PC-3 (cell line): ENCODE measurements around the gene POLL. TPM values are rescaled to one million over a fixed set of nuclear protein-coding genes. Genes with fewer than 3 reads are reported as not detected.

ENCODE experiments used
- ATAC-seq: fragments of 200-7000 bp; cut with Tn5 transposase; 2 replicates; pipeline ENCODE4 v1.9.1; 2020; ENCODE audit warnings: mild to moderate bottlenecking, moderate library complexity
- BruUV-seq: library from RNA; stranded (reverse); fragments of 400-500 nt; replicated peaks from 2 replicates; lab custom pipeline; 2021; lab: Mats Ljungman, UMichigan
- CTCF ChIA-PET: fragments of 300-600 bp; sonication (Branson Sonifier 250); formaldehyde crosslinking; loops from one replicate; lab custom pipeline; 2022; ENCODE audit warnings: antibody characterized with exemption; lab: Charles Lee
- POLR2A ChIA-PET: fragments of 300-600 bp; sonication (Branson Sonifier 250); formaldehyde crosslinking; loops from one replicate; lab custom pipeline; 2022; ENCODE audit warnings: antibody characterized with exemption; ENCODE audit not compliant: unreplicated experiment; lab: Charles Lee
- DNase-seq: peaks from one replicate; pipeline ENCODE4 v3.0.0-alpha.2; 2015
- H2AFZ ChIP-seq: fragments of 300-600 bp; sonication (generic); 2 replicates; pipeline ENCODE4 v1.6.0; 2016; ENCODE audit warnings: antibody characterized with exemption, low read length
- H3F3A ChIP-seq: fragments of 300-600 bp; sonication (generic); one replicate; pipeline ENCODE4 v1.6.0; 2017; ENCODE audit warnings: antibody characterized with exemption, low read length, control low read depth, mild to moderate bottlenecking; ENCODE audit not compliant: unreplicated experiment
- H3K27ac ChIP-seq: fragments of 300-600 bp; sonication (generic); 2 replicates; pipeline ENCODE4 v1.5.1; 2016; ENCODE audit warnings: mild to moderate bottlenecking, low read length
- H3K27me3 ChIP-seq: fragments of 300-600 bp; sonication (generic); 2 replicates; pipeline ENCODE4 v1.6.1; 2016; ENCODE audit warnings: low read length, mixed read lengths
- H3K36me3 ChIP-seq: fragments of 300-600 bp; sonication (generic); 2 replicates; pipeline ENCODE4 v1.6.1; 2016; ENCODE audit warnings: low read depth, mixed run types, low read length, mixed read lengths
- H3K4me1 ChIP-seq: fragments of 300-600 bp; sonication (generic); 2 replicates; pipeline ENCODE4 v1.5.1; 2016; ENCODE audit warnings: low read length; ENCODE audit not compliant: insufficient read depth
- H3K4me2 ChIP-seq: fragments of 300-600 bp; sonication (generic); 2 replicates; pipeline ENCODE4 v1.6.0; 2016; ENCODE audit warnings: low read length
- H3K4me3 ChIP-seq: fragments of 300-600 bp; sonication (generic); 2 replicates; pipeline ENCODE4 v1.5.1; 2016; ENCODE audit warnings: mild to moderate bottlenecking, low read length, mixed read lengths
- H3K79me2 ChIP-seq: fragments of 300-600 bp; sonication (generic); 2 replicates; pipeline ENCODE4 v1.6.1; 2017; ENCODE audit warnings: low read length, mixed read lengths
- H3K9ac ChIP-seq: fragments of 300-600 bp; sonication (generic); 2 replicates; pipeline ENCODE4 v1.6.0; 2016; ENCODE audit warnings: mild to moderate bottlenecking, low read length
- H3K9me2 ChIP-seq: fragments of 300-600 bp; sonication (generic); replicated peaks from 2 replicates; pipeline ENCODE4 v1.6.1; 2016; ENCODE audit warnings: mixed run types, low read length, mixed read lengths
- H3K9me3 ChIP-seq: fragments of 300-600 bp; sonication (generic); 2 replicates; pipeline ENCODE4 v1.6.1; 2016; ENCODE audit warnings: low read length, mixed read lengths
- H4K20me1 ChIP-seq: fragments of 300-600 bp; sonication (generic); 2 replicates; pipeline ENCODE4 v1.6.1; 2016; ENCODE audit warnings: low read length, mixed read lengths
- EZH2 ChIP-seq: fragments of 300-600 bp; sonication (generic); IDR thresholded peaks from one replicate; pipeline ENCODE4 v1.6.1; 2017; ENCODE audit warnings: antibody characterized with exemption, mild to moderate bottlenecking, low read length; ENCODE audit not compliant: unreplicated experiment
- EZH2phosphoT487 ChIP-seq: fragments of 300-600 bp; sonication (generic); IDR thresholded peaks from 2 replicates; pipeline ENCODE4 v1.6.1; 2018; ENCODE audit warnings: mild to moderate bottlenecking, antibody characterized with exemption, low read length, borderline replicate concordance
- intact Hi-C: fragments of 100-400 bp; cut with micrococcal nuclease; formaldehyde crosslinking; loops from 2 replicates; pipeline ENCODE4 v1.9.0; 2023
- total RNA-seq: library from RNA; depleted of rRNA; stranded (reverse); fragments of >200 nt; gene quantifications from 2 replicates; pipeline ENCODE4 v1.2.3, GENCODE V29; 2014
- TF ChIP-seq, protein P1 (sequence below): fragments of 300-600 bp; sonication (generic); conservative IDR thresholded peaks from 2 replicates; pipeline ENCODE4 v1.5.1; 2017; ENCODE audit warnings: antibody characterized with exemption, low read depth, mild to moderate bottlenecking, low read length

Gene POLL
- total RNA-seq, 1 experiment from 2014 or later = 10.9 TPM

DNA sequence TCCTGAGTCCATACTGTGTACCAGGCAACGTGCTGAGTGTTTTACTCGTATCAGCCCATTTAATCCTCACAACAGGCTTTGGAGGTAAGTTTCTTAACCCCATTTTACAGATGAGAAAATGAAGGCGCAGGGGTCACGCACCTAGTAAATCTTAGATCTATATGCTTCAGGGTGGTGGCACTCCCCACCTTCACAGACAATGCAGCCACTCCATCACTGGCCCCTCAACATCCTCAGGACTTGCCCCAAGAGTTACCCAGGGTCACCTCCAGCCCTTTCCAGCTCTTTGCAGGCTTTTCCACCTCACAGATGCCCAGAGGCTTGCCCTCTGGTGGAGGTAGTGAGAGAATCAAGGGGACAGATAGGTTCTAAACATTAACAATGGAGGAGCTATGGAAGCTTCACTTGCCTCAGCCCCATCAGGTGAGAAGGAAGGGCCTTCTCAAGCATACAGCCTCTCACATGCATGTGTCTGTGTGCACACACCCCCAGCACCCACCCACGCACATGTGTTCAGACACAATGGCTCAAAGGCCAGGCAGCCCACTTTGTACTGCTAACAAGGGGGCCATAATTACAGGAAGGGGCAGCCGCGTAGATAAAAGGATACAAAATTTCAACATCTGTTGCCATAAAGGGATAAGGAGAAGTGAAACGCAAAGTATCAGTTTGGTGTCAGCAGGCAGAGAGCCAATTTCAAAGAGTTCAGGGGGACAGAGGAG lies 29.2 kb upstream of the POLL start:
- Histone ChIP-seq H3K36me3 (no peaks in the 10 kb centered on the region), H3K27ac (no peak overlapping the region), H4K20me1 (no peaks in the 10 kb centered on the region), H3K4me3 (no peak overlapping the region), H3K9me3 (no peaks in the 10 kb centered on the region), H3K9ac (no peak overlapping the region), H3F3A (no peaks in the 10 kb centered on the region), H2AFZ (no peak overlapping the region), H3K4me2 (no peak overlapping the region), H3K9me2 (no peaks in the 10 kb centered on the region), H3K27me3 (no peaks in the 10 kb centered on the region), H3K79me2 (no peaks in the 10 kb centered on the region), H3K4me1 (no peaks in the 10 kb centered on the region)
- DNase-seq (no peak), ATAC-seq (no peak)
- no peak for TF ChIP-seq EZH2
- TF ChIP-seq EZH2phosphoT487 = no peak
- TF ChIP-seq, protein P1, sequence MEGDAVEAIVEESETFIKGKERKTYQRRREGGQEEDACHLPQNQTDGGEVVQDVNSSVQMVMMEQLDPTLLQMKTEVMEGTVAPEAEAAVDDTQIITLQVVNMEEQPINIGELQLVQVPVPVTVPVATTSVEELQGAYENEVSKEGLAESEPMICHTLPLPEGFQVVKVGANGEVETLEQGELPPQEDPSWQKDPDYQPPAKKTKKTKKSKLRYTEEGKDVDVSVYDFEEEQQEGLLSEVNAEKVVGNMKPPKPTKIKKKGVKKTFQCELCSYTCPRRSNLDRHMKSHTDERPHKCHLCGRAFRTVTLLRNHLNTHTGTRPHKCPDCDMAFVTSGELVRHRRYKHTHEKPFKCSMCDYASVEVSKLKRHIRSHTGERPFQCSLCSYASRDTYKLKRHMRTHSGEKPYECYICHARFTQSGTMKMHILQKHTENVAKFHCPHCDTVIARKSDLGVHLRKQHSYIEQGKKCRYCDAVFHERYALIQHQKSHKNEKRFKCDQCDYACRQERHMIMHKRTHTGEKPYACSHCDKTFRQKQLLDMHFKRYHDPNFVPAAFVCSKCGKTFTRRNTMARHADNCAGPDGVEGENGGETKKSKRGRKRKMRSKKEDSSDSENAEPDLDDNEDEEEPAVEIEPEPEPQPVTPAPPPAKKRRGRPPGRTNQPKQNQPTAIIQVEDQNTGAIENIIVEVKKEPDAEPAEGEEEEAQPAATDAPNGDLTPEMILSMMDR = 0 out of 2 replicates have a peak, but pooled peaks have one; percentile 13
- ChIA-PET CTCF (interaction anchor here (0.5 to 0.6 kb wide), 2 partner anchors 15 to 47 kb away, joined by 4 to 8 read pairs; no protein-coding TSS in a partner anchor), POLR2A (interaction anchor here (0.6 kb wide), 1 partner anchor 77 kb away, joined by 4 read pairs; no protein-coding TSS in a partner anchor)
- intact Hi-C loops = no loop called here
- no TSS peak for BruUV-seq

DNA sequence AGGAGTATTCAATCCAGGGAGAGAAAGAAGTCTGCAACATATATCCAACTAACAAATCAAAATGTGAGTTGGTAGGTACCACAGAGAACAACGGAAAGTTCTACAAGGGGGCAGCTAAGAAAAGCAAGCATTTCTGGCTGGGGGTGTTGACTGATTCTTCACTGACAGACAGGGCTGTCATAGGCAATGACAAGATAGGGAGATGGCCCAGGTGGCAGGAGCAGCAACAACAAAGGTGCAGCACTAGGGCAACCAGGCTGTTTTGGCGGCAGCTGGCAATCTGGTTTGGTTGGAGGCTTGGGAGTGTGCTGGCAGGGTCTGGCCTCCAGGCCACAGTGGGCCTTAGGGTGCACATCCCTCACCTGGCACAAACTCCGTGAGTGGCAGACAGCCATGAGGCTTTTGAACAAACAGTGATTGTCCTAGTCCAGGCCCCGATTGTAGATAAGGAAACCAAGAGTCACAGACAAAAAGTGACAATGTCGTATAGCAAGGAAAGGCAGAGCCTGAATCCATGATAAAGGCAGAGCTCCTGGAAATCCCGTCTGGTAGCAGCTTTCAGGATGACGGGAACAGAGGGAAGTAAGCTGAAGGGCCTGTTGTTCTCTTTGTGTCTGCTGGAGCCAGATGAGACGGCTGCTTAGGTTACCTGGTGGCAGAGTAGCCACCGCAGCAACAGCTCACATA lies 28.5 kb upstream of the POLL start:
- Histone ChIP-seq H3K4me2 (no peak overlapping the region), H3K36me3 (no peaks in the 10 kb centered on the region), H4K20me1 (no peaks in the 10 kb centered on the region), H3K4me1 (no peaks in the 10 kb centered on the region), H3K4me3 (no peak overlapping the region), H2AFZ (no peak overlapping the region), H3K9ac (no peak overlapping the region), H3K9me2 (no peaks in the 10 kb centered on the region), H3K27ac (no peak overlapping the region), H3K27me3 (no peaks in the 10 kb centered on the region), H3K79me2 (no peaks in the 10 kb centered on the region), H3K9me3 (no peaks in the 10 kb centered on the region), H3F3A (no peaks in the 10 kb centered on the region)
- POLR2A ChIA-PET = no interaction called here
- ATAC-seq (no peak), DNase-seq (no peak)
- CTCF ChIA-PET = interaction anchor here (0.5 to 0.8 kb wide), 2 partner anchors 14 to 46 kb away, joined by 3 to 8 read pairs; no protein-coding TSS in a partner anchor
- TF ChIP-seq, protein P1 = no peak
- TF ChIP-seq EZH2 (no peak), EZH2phosphoT487 (no peak)
- intact Hi-C loops = no loop called here
- BruUV-seq = no TSS peak
